Glutamatergic neuron (in vitro differentiated cells): Measurements from ENCODE around the gene ZNF77. TPM values are rescaled to one million over a fixed set of nuclear protein-coding genes. Genes with fewer than 3 reads are reported as not detected.
"Not testable (repeated sequence)": the region's sequence is repeated elsewhere in the genome, so short reads cannot be mapped to it uniquely, and the experiment has no call there.

ENCODE experiments used
- DNase-seq: peaks from one replicate; pipeline ENCODE4 v3.0.0; 2022
- H3K27ac Mint-ChIP-seq: one replicate; pipeline ENCODE4 v1.8.0; 2020; ENCODE audit warnings: mild to moderate bottlenecking, mixed read lengths, inconsistent platforms; ENCODE audit not compliant: unreplicated experiment
- H3K27me3 Mint-ChIP-seq: one replicate; pipeline ENCODE4 v1.8.0; 2020; ENCODE audit warnings: mild to moderate bottlenecking, moderate library complexity, mixed read lengths, inconsistent platforms; ENCODE audit not compliant: unreplicated experiment
- H3K36me3 Mint-ChIP-seq: one replicate; pipeline ENCODE4 v1.8.0; 2020; ENCODE audit warnings: mild to moderate bottlenecking, mixed read lengths, inconsistent platforms; ENCODE audit not compliant: unreplicated experiment
- H3K4me1 Mint-ChIP-seq: one replicate; pipeline ENCODE4 v1.8.0; 2020; ENCODE audit warnings: mild to moderate bottlenecking, low read depth, mixed read lengths, inconsistent platforms; ENCODE audit not compliant: unreplicated experiment
- H3K4me3 Mint-ChIP-seq: one replicate; pipeline ENCODE4 v1.8.0; 2020; ENCODE audit warnings: mild to moderate bottlenecking, mixed read lengths, inconsistent platforms; ENCODE audit not compliant: unreplicated experiment
- H3K9me3 Mint-ChIP-seq: one replicate; pipeline ENCODE4 v1.8.0; 2020; ENCODE audit warnings: mild to moderate bottlenecking, moderate library complexity, mixed read lengths, inconsistent platforms; ENCODE audit not compliant: unreplicated experiment
- total RNA-seq: library from RNA; stranded (reverse); fragmentation: NEBNext Ultra II Directional; extraction: Animal tissue kit (Norgen Biotek cat#: 25700); gene quantifications from one replicate; pipeline ENCODE4 v1.2.1, GENCODE V29; 2021; ENCODE audit not compliant: unreplicated experiment
- TF ChIP-seq, protein P1 (sequence below): fragments of 200-600 bp; sonication (generic); IDR thresholded peaks from one replicate; pipeline ENCODE4 v1.5.0; 2021; ENCODE audit not compliant: partially characterized antibody, unreplicated experiment

Gene ZNF77
- total RNA-seq, 1 donor from 2014 or later: 4.8 TPM

- Mint-ChIP-seq H3K27me3 (peaks cover 5% of the 10 kb centered on the region), H3K4me3 (no peak overlapping the region), H3K36me3 (peaks cover 9% of the 10 kb centered on the region), H3K27ac (no peak overlapping the region), H3K4me1 (peaks cover 2% of the 10 kb centered on the region), H3K9me3 (peaks cover 4% of the 10 kb centered on the region)
- DNase-seq: no peak
- TF ChIP-seq, protein P1, sequence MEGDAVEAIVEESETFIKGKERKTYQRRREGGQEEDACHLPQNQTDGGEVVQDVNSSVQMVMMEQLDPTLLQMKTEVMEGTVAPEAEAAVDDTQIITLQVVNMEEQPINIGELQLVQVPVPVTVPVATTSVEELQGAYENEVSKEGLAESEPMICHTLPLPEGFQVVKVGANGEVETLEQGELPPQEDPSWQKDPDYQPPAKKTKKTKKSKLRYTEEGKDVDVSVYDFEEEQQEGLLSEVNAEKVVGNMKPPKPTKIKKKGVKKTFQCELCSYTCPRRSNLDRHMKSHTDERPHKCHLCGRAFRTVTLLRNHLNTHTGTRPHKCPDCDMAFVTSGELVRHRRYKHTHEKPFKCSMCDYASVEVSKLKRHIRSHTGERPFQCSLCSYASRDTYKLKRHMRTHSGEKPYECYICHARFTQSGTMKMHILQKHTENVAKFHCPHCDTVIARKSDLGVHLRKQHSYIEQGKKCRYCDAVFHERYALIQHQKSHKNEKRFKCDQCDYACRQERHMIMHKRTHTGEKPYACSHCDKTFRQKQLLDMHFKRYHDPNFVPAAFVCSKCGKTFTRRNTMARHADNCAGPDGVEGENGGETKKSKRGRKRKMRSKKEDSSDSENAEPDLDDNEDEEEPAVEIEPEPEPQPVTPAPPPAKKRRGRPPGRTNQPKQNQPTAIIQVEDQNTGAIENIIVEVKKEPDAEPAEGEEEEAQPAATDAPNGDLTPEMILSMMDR: no peak
Observed at GRCh38 chr19:2905918-2906519, 38.8 kb downstream of the ZNF77 start.

DNA sequence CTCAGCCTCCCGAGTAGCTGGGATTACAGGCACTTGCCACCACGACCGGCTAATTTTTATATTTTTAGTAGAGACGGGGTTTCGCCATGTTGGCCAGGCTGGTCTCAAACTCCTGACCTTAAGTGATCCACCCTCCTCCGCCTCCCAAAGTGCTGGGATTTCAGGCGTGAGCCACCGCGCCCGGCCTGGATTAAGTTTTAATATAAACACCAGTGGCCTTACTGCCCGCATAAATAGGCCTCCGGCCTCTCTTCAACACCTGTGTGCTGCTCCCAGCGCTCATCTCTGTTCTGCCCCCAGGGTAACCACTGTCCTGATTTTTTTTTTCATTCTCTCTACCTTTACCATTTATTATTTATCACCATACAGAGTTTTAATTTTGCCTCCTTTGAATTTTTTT lies 41.4 kb downstream of the ZNF77 start:
- H3K36me3 Mint-ChIP-seq, H3K27me3 Mint-ChIP-seq, H3K4me1 Mint-ChIP-seq, H3K4me3 Mint-ChIP-seq, H3K9me3 Mint-ChIP-seq, DNase-seq: not testable (repeated sequence)
- H3K27ac Mint-ChIP-seq: peak overlapping the region; percentile 36

- H3K4me3 Mint-ChIP-seq: no peak overlapping the region
- TF ChIP-seq, protein P1: no peak
Observed at GRCh38 chr19:2902590-2903218, 42.1 kb downstream of the ZNF77 start.

DNA sequence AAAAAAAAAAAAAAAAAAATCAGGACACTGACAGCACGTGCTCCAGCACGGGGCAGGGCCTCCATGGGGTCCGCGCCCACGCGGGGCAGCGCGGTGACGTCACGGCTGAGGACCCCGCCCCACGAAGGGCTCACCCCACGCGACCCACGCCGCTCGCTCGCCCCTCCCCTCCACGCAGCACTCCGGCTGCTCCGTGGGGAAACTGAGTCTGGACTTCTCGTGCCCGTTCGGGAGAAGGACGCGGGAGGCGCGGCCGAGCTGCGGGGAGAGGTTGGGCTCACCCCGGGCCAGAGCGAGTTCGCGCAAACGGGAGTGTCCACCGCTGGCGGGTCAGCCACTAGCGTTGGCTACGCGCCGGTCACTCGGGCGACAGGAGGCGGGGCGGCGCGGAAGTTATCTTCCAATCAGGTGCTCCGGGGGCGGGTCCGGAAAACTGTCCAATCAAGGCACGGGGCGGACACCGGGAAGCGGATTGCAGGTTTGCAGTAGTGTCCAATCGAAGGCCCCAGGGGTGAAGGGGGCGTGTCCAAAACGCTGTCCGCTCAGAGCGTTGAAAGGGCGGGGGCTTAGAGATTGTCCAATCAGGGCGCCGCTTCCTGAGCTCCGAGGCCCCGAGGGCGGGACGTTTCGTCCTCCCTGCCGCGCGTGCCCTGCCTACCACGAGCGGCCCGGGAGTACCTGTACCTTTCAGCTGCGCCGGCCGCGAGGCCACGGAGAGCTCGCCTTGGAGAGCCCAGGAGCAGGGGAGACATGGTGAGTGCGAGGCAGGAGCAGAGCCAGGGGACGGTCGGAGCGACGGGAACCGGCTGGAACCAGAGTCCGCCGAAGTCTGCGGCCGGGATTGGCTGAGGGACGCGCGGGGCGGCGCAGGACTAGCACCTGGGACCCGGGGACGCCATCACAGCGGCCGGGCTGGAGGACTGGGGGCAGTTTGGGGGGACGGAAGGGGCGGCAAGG lies 44.2 kb downstream of the ZNF77 start, which contains the start of gene ZNF57:
ZNF57 (plus strand) TSS at position 633 of the 957 bp plus-strand sequence; CDS start at position 751, 118 bp downstream.
- DNase-seq: peak; percentile 99
- Mint-ChIP-seq H3K36me3 (peaks cover 4% of the 10 kb centered on the region), H3K27me3 (no peaks in the 10 kb centered on the region), H3K9me3 (peaks cover 9% of the 10 kb centered on the region), H3K4me3 (peak within 1 kb of the TSS; percentile 95), H3K4me1 (peaks cover 2% of the 10 kb centered on the region), H3K27ac (peak within 1 kb of the TSS; percentile 72)
- TF ChIP-seq, protein P1: no peak

More at GRCh38 chr19:2902590-2903218, 42.1 kb downstream of the ZNF77 start:
- H3K27ac Mint-ChIP-seq: no peak overlapping the region
- H3K4me1 Mint-ChIP-seq: peaks cover 2% of the 10 kb centered on the region
- peaks cover 6% of the 10 kb centered on the region for H3K9me3 Mint-ChIP-seq
- peaks cover 6% of the 10 kb centered on the region for H3K36me3 Mint-ChIP-seq
- no peak for DNase-seq
- peaks cover 5% of the 10 kb centered on the region for H3K27me3 Mint-ChIP-seq

DNA sequence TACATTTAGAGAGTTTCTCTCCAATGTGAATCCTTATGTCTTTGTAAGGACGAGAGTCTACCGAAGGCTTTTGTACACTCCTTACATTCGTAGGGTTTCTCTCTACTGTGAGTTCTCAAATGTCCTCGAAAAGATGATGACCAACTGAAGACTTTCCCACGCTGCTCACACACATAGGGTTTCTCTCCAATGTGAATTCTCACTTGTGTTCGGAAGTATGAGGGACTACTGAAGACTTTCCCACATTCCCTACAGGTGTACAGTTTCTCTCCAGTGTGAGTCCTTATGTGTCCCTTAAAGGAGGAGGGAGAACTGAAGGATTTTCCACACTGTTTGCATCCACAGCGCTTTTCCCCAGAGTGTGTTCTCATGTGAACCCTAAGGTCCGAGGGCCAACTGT lies 48.1 kb downstream of the ZNF77 start:
- peaks cover 2% of the 10 kb centered on the region for H3K4me1 Mint-ChIP-seq
- H3K27ac Mint-ChIP-seq: no peak overlapping the region
- no peaks in the 10 kb centered on the region for H3K27me3 Mint-ChIP-seq
- no peak for DNase-seq
- peaks cover 4% of the 10 kb centered on the region for H3K36me3 Mint-ChIP-seq
- TF ChIP-seq, protein P1: no peak
- H3K9me3 Mint-ChIP-seq: peaks cover 7% of the 10 kb centered on the region
- H3K4me3 Mint-ChIP-seq: no peak overlapping the region

DNA sequence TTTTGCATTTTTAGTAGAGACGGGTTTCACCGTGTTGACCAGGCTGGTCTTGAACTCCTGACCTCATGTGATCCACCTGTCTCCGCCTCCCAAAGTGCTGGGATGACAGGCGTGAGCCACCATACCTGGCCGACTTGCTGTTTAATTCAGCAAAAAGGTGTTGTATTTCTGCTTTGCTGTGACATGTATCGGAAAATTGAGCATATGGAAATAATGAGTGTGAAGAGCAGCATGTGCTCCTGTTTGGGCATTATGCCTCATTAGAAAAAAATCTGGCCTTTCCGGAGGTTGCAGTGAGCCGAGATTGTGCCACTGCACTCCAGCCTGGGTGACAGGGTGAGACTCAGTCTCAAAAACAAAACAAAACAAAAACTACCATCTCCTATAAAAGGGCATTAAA lies 54.2 kb downstream of the ZNF77 start:
- not testable (repeated sequence) for H3K27ac Mint-ChIP-seq, H3K36me3 Mint-ChIP-seq, H3K4me3 Mint-ChIP-seq, H3K9me3 Mint-ChIP-seq, H3K27me3 Mint-ChIP-seq, DNase-seq, H3K4me1 Mint-ChIP-seq
